Fibroblast of mammary gland (primary cell): ENCODE results near the gene CLEC7A.

Experiments used
- DNase-seq: peaks from one replicate; pipeline ENCODE4 v3.0.0-alpha.2; 2010; ENCODE audit warnings: low read depth
- H3K4me3 ChIP-seq: 2 replicates; pipeline ENCODE4 v1.5.1; 2011; ENCODE audit warnings: low read depth, mild to moderate bottlenecking, low read length, moderate library complexity; ENCODE audit not compliant: control insufficient read depth
- TF ChIP-seq, protein P1 (sequence below): conservative IDR thresholded peaks from 2 replicates; pipeline ENCODE4 v1.5.1; 2011; ENCODE audit warnings: low read depth, low read length, inconsistent platforms; ENCODE audit not compliant: control insufficient read depth, insufficient read depth

CLEC7A gene

DNA sequence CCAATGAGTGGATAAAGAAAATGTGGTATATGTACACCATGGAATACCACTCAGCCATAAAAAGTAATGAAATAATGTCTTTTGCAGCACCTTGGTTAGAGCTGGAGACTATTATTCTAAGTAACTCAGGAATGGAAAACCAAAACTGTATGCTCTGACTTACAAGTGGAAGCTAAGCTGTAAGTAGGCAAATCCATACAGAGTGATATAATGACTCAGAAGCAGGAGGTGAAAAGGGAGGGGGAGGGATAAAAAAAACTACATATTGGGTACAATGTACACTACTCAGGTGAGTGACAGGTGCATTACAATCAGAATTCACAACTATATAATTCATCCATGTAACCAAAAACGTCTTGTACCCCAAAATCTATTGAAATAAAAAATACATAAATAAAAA lies 16.1 kb downstream of the CLEC7A start:
- TF ChIP-seq, protein P1, sequence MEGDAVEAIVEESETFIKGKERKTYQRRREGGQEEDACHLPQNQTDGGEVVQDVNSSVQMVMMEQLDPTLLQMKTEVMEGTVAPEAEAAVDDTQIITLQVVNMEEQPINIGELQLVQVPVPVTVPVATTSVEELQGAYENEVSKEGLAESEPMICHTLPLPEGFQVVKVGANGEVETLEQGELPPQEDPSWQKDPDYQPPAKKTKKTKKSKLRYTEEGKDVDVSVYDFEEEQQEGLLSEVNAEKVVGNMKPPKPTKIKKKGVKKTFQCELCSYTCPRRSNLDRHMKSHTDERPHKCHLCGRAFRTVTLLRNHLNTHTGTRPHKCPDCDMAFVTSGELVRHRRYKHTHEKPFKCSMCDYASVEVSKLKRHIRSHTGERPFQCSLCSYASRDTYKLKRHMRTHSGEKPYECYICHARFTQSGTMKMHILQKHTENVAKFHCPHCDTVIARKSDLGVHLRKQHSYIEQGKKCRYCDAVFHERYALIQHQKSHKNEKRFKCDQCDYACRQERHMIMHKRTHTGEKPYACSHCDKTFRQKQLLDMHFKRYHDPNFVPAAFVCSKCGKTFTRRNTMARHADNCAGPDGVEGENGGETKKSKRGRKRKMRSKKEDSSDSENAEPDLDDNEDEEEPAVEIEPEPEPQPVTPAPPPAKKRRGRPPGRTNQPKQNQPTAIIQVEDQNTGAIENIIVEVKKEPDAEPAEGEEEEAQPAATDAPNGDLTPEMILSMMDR, result no peak
- no peak for DNase-seq
- H3K4me3 ChIP-seq, result no peak overlapping the region

DNA sequence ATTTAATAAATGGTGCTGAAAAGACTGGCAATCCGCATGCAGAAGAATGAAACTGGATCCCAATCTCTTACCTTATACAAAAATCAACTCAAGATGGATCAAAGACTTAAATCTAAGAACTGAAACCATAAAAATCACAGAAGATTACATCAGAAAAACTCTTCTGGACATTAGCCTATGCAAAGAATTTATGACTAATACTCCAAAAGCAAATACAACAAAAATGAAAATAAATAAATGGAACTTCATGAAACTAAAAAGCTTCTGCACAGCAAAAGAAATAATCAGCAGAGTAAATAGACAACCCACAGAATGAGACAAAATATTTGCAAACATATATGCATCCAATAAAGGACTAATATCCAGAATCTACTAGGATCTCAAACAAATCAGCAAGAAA lies 16.9 kb downstream of the CLEC7A start:
- DNase-seq, result no peak
- TF ChIP-seq, protein P1, result no peak
- H3K4me3 ChIP-seq, result no peak overlapping the region

DNA sequence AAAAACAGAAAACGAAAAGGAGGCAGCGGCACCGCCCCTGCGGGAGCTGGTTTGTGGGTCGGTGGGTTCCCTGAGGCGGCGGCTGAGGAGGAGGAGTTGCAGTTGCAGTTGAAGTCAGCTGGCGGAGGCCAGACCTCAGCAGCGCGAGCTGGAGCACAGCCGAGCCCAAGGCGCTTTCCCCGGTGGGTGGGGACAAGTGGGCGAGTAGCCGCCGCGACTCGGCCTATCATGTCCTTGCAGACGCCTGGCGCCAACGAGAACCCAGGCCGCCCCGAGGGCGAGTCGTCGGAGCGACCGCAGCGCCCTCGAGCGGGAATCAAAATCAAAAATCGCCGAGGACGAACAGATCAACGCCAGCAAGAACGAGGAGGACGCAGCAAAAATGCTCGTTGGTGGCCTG lies 18.5 kb downstream of the CLEC7A start:
- no peak for DNase-seq
- H3K4me3 ChIP-seq, result no peak overlapping the region
- TF ChIP-seq, protein P1, result no peak

DNA sequence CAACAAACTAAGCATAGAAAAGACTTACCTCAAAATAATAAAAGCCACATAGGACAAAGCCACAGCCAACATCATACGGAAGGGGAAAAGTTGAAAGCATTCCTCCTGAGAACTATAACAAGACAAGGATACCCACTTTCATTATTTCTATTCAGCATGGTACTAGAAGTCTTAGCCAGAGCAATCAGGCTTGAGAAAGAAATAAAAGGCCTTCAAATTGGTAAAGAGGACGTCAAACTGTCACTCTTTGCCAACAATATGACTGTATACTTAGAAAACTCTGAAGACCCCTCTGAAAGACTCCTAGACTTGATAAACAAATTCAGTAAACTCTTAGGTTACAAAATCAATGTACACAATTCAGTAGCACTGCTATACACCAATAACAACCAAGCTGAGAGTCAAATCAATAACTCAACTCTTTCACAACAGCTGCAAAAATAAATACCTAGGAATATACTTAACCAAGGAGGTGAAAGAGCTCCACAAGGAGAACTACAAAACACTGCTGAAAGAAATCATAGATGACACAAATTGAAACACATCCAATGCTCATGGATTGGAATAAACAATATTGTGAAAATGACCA lies 19.6 kb downstream of the CLEC7A start:
- DNase-seq, result no peak
- TF ChIP-seq, protein P1, result no peak
- H3K4me3 ChIP-seq, result no peak overlapping the region

DNA sequence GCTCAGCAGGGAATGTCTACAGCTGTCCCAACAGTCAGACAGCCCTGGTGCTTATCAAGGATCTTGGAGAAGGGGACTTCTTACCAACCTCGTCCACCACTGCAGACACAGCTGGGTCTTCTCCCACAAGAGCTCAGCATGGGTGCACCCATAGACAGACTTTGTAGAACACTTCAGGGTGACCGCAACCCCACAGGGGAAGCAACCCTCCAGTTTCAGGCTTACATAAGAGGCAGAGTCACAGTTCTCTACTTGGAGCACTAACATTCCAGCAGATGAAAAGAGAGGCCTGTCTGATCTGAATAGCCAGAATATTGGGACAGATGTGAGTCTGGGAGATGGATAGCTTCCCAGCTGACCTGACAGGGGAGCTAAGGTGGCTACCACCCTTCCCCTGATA lies 27.7 kb downstream of the CLEC7A start:
- TF ChIP-seq, protein P1, result no peak
- H3K4me3 ChIP-seq, result no peak overlapping the region
- no peak for DNase-seq

DNA sequence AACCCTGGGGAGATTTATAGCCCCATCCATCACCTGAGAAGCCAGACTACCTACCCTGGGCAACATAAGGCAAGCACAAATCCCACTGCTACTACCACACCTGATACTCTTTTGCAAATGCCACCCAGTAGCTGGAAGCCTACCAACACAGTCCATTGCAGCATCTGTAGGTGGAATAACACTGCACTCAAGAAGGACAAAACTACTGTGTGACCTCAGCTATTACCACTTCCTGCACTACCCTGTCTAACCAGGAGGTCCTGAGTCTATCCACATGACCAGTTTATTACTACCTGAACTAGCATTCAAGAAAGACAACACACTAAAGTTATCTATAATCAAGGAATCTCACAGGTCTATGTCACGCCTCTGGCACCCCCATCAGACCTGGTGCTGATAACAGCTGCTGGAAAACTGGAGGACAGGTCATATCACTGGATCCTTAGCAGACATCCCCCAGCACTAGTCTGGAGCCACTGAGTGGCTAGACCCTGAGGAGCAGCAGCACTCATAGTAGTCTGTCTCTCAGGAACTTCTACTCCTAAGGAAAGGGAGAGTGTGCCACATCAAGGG lies 28.3 kb downstream of the CLEC7A start:
- H3K4me3 ChIP-seq, result no peak overlapping the region
- TF ChIP-seq, protein P1, result no peak

More for the DNA sequence above, 28.3 kb downstream of the CLEC7A start:
- DNase-seq, result no peak
